K562 (cell line): Measurements from ENCODE around the gene USP26. TPM values are rescaled to one million over a fixed set of nuclear protein-coding genes. Genes with fewer than 3 reads are reported as not detected.

Experiments used
- ATF7 ChIP-seq: fragments of 450-650 bp; IDR thresholded peaks from 2 replicates; pipeline ENCODE4 v1.7.1; 2014; ENCODE audit warnings: mild to moderate bottlenecking, moderate library complexity
- CTCF ChIP-seq, 3 experiments: IDR thresholded peaks in 2 of 3; conservative IDR thresholded peaks in 1 of 3; 2 replicates each; pipeline ENCODE4 v1.5.1; 2011 to 2012; ENCODE audit warnings: low read length in 3 of 3, mild to moderate bottlenecking in 3 of 3, control low read depth in 2 of 3, improper control_type of control experiment in 1 of 3, inconsistent platforms in 1 of 3, low read depth in 1 of 3, mixed read lengths in 1 of 3, moderate library complexity in 1 of 3; ENCODE audit not compliant: insufficient read depth in 2 of 3
- DIDO1 ChIP-seq: fragments of 450-650 bp; IDR thresholded peaks from 2 replicates; pipeline ENCODE4 v1.6.1; 2016; ENCODE audit warnings: low read depth, missing biosample characterization, missing genetic modification characterization
- ILK ChIP-seq: fragments of 450-650 bp; IDR thresholded peaks from 2 replicates; pipeline ENCODE4 v1.6.1; 2016; ENCODE audit warnings: missing genetic modification characterization, low read depth, mild to moderate bottlenecking, missing compliant biosample characterization, moderate library complexity, borderline replicate concordance
- KDM1A ChIP-seq, 2 experiments: fragments of 450-650 bp; IDR thresholded peaks; 2 replicates each; pipeline ENCODE4 v1.6.1; 2016; ENCODE audit warnings: mild to moderate bottlenecking in 2 of 2
- MYC ChIP-seq, 2 experiments: fragments of 250-450 bp in 1 of 2; sonication (Bioruptor Pico) in 1 of 2; IDR thresholded peaks; 2 replicates each; pipeline versions ENCODE4 v1.5.1 to v1.6.1; 2012 to 2021; ENCODE audit warnings: low read depth in 2 of 2, borderline replicate concordance in 1 of 2, improper control_type of control experiment in 1 of 2, low read length in 1 of 2, mild to moderate bottlenecking in 1 of 2, moderate library complexity in 1 of 2
- XRCC4 ChIP-seq: IDR thresholded peaks from one replicate; pipeline ENCODE4 v1.6.1; 2011; ENCODE audit not compliant: insufficient read depth, insufficient read length; ENCODE audit errors: extremely low read depth
- ZSCAN32 ChIP-seq: fragments of 450-650 bp; formaldehyde crosslinking; IDR thresholded peaks from 2 replicates; pipeline ENCODE4 v1.4.0; 2020; ENCODE audit warnings: mild to moderate bottlenecking, moderate library complexity
- polyA plus RNA-seq, 8 experiments: library from polyadenylated mRNA; depleted of rRNA in 4 of 8; stranded (reverse) in 5 of 8; unstranded in 3 of 8; fragments of >200 nt; fragmentation: Nextera tagmentation in 2 of 8; fragmentation: Illumina TruSeq in 1 of 8; extraction: Ambion mirVana in 2 of 8; extraction: Trizol in 1 of 8; gene quantifications; 2 replicates each; pipeline versions ENCODE4 v1.2.1 to v1.2.3, GENCODE V29; 2011 to 2014; ENCODE audit warnings: inconsistent platforms in 1 of 8, missing spikeins in 1 of 8
- total RNA-seq, 7 experiments: library from RNA; depleted of rRNA in 6 of 7; stranded (reverse); fragments of >200 nt in 6 of 7; fragmentation: Illumina TruSeq in 2 of 7; extraction: Trizol in 2 of 7; gene quantifications; 2 replicates each; pipeline versions ENCODE4 v1.2.1 to v1.2.3, GENCODE V29; 2011 to 2021; ENCODE audit warnings: low replicate concordance in 1 of 7
- TF ChIP-seq, protein P1 (sequence below): fragments of 450-650 bp; IDR thresholded peaks from 2 replicates; pipeline ENCODE4 v1.6.1; 2018; ENCODE audit warnings: mild to moderate bottlenecking, low read depth; ENCODE audit not compliant: partially characterized antibody

Gene USP26
- total and polyA plus RNA-seq, 9 of the 15 experiments (the other 6 are each of a cell fraction or from before 2014, with no cell fraction given): 0.06 to 0.84 (median 0.20) TPM; not detected in 2

DNA sequence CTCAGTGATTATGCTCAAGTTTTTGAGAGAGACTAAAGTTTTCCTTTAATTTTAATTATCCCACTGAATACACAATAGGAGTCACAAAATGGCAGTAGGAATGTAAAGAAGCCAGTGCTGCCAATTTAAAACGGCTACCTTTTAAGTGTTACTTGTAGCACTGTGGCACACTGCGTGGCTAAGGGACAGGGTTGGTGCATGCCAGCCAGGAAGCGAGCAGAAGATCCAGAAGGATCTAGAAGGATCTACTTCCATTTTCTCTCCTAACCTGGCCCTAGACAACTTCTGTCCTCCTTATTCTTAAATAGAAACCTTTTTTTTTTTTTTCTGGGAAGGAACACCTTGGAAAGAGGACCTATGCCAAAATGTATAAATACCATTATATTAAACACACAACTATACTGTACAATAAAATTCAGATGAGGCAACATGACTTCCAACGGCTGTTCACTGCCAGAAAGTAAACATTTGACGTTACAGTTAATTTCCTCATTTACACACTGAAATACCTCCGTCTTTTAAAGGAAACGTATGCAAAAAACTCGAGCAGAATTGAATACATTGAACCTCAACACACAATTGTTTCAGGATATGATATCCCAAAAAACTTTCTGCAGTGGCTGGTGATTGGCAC lies 2.7 kb downstream of the USP26 start (continued):
- TF ChIP-seq, protein P1, sequence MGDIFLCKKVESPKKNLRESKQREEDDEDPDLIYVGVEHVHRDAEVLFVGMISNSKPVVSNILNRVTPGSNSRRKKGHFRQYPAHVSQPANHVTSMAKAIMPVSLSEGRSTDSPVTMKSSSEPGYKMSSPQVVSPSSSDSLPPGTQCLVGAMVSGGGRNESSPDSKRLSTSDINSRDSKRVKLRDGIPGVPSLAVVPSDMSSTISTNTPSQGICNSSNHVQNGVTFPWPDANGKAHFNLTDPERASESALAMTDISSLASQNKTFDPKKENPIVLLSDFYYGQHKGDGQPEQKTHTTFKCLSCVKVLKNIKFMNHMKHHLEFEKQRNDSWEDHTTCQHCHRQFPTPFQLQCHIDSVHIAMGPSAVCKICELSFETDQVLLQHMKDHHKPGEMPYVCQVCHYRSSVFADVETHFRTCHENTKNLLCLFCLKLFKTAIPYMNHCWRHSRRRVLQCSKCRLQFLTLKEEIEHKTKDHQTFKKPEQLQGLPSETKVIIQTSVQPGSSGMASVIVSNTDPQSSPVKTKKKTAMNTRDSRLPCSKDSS: no peak
- TF ChIP-seq CTCF (IDR thresholded peaks at IDR 0.05 in 2 of 3, conservative IDR thresholded peaks at IDR 0.05 in 1 of 3; ENCODE audit: insufficient read depth in 2 of 3, low read depth in 1 of 3, low read length in 3 of 3) (no peak), ATF7 (no peak), XRCC4 (no peak), KDM1A (IDR thresholded peaks at IDR 0.05) (no peak), ZSCAN32 (CRISPR knock-in tag) (no peak), MYC (IDR thresholded peaks at IDR 0.05; ENCODE audit: low read depth, low read length) (no peak), MYC (CRISPR knock-in tag; IDR thresholded peaks at IDR 0.05; ENCODE audit: borderline replicate concordance, low read depth) (no peak), ILK (no peak), DIDO1 (no peak)
